Measurements from ENCODE around the gene PHYKPL. TPM values are rescaled to one million over a fixed set of nuclear protein-coding genes. Genes with fewer than 3 reads are reported as not detected.
"Not testable (repeated sequence)": the region's sequence is repeated elsewhere in the genome, so short reads cannot be mapped to it uniquely, and the experiment has no call there.

PHYKPL gene
- total and polyA plus RNA-seq, 4 donors: 24.1 to 78.0 (median 51.3) TPM

GRCh38 chr5:178198151-178198550 is 34.5 kb downstream of the PHYKPL start:
- DNase-seq (ENCODE audit: low read depth in 4 of 6, low spot score in 6 of 6); H3K4me1 ChIP-seq (ENCODE audit: control insufficient read depth, insufficient read depth, low read length); H3K36me3 ChIP-seq (ENCODE audit: control insufficient read depth, insufficient read depth, low read length); H3K9me3 ChIP-seq (ENCODE audit: control insufficient read depth, insufficient read depth, low read length); H3K27ac ChIP-seq (ENCODE audit: low read depth, low read length); H3K27me3 ChIP-seq (ENCODE audit: control insufficient read depth, insufficient read depth, low read length); H3K4me3 ChIP-seq (ENCODE audit: low read depth, low read length): not testable (repeated sequence)
- WGBS (ENCODE audit: insufficient coverage): 81% methylated on average over 7 of the region's 11 CpGs

GRCh38 chr5:178196986-178197385 is 35.6 kb downstream of the PHYKPL start:
- peaks cover 6% of the 10 kb centered on the region for H3K4me1 ChIP-seq (ENCODE audit: control insufficient read depth, insufficient read depth, low read length)
- H3K27ac ChIP-seq (ENCODE audit: low read depth, low read length): no peak overlapping the region
- DNase-seq (ENCODE audit: low read depth in 4 of 6, low spot score in 6 of 6): no peak
- peaks cover 1% of the 10 kb centered on the region for H3K9me3 ChIP-seq (ENCODE audit: control insufficient read depth, insufficient read depth, low read length)
- no peak overlapping the region for H3K4me3 ChIP-seq (ENCODE audit: low read depth, low read length)
- H3K27me3 ChIP-seq (ENCODE audit: control insufficient read depth, insufficient read depth, low read length): no peaks in the 10 kb centered on the region
- no peaks in the 10 kb centered on the region for H3K36me3 ChIP-seq (ENCODE audit: control insufficient read depth, insufficient read depth, low read length)
- WGBS (ENCODE audit: insufficient coverage): 83% methylated on average over 7 of the region's 8 CpGs

GRCh38 chr5:178196281-178196812 is 36.3 kb downstream of the PHYKPL start:
- DNase-seq (ENCODE audit: low read depth in 4 of 6, low spot score in 6 of 6): peak in 1 of 6 donors; percentile 56
- no peaks in the 10 kb centered on the region for H3K27me3 ChIP-seq (ENCODE audit: control insufficient read depth, insufficient read depth, low read length)
- H3K4me1 ChIP-seq (ENCODE audit: control insufficient read depth, insufficient read depth, low read length): peaks cover 6% of the 10 kb centered on the region
- H3K36me3 ChIP-seq (ENCODE audit: control insufficient read depth, insufficient read depth, low read length): no peaks in the 10 kb centered on the region
- 44% methylated on average over 5 of the region's 7 CpGs for WGBS (ENCODE audit: insufficient coverage)
- no peak overlapping the region for H3K4me3 ChIP-seq (ENCODE audit: low read depth, low read length)
- H3K27ac ChIP-seq (ENCODE audit: low read depth, low read length): no peak overlapping the region
- peaks cover 1% of the 10 kb centered on the region for H3K9me3 ChIP-seq (ENCODE audit: control insufficient read depth, insufficient read depth, low read length)

- 61% methylated on average over 7 of the region's 7 CpGs for WGBS (ENCODE audit: insufficient coverage)
- Histone ChIP-seq H3K9me3 (ENCODE audit: control insufficient read depth, insufficient read depth, low read length) (peaks cover 1% of the 10 kb centered on the region), H3K4me1 (ENCODE audit: control insufficient read depth, insufficient read depth, low read length) (no peaks in the 10 kb centered on the region), H3K27ac (ENCODE audit: low read depth, low read length) (no peak overlapping the region), H3K4me3 (ENCODE audit: low read depth, low read length) (no peak overlapping the region), H3K27me3 (ENCODE audit: control insufficient read depth, insufficient read depth, low read length) (no peaks in the 10 kb centered on the region), H3K36me3 (ENCODE audit: control insufficient read depth, insufficient read depth, low read length) (no peaks in the 10 kb centered on the region)
- no peak for DNase-seq (ENCODE audit: low read depth in 4 of 6, low spot score in 6 of 6)
These were observed 38.6 kb downstream of the PHYKPL start for GRCh38 chr5:178194026-178194425.

- Histone ChIP-seq H3K4me1 (ENCODE audit: control insufficient read depth, insufficient read depth, low read length) (no peaks in the 10 kb centered on the region), H3K27ac (ENCODE audit: low read depth, low read length) (no peak overlapping the region), H3K27me3 (ENCODE audit: control insufficient read depth, insufficient read depth, low read length) (no peaks in the 10 kb centered on the region), H3K36me3 (ENCODE audit: control insufficient read depth, insufficient read depth, low read length) (no peaks in the 10 kb centered on the region), H3K4me3 (ENCODE audit: low read depth, low read length) (no peak overlapping the region), H3K9me3 (ENCODE audit: control insufficient read depth, insufficient read depth, low read length) (peaks cover 1% of the 10 kb centered on the region)
- DNase-seq (ENCODE audit: low read depth in 4 of 6, low spot score in 6 of 6): no peak
- WGBS (ENCODE audit: insufficient coverage): 84% methylated on average over 8 of the region's 8 CpGs
These were observed 39.3 kb downstream of the PHYKPL start for GRCh38 chr5:178193251-178193809.

GRCh38 chr5:178192787-178193186 is 39.8 kb downstream of the PHYKPL start:
- H3K36me3 ChIP-seq (ENCODE audit: control insufficient read depth, insufficient read depth, low read length): no peaks in the 10 kb centered on the region
- peaks cover 1% of the 10 kb centered on the region for H3K9me3 ChIP-seq (ENCODE audit: control insufficient read depth, insufficient read depth, low read length)
- no peak overlapping the region for H3K27ac ChIP-seq (ENCODE audit: low read depth, low read length)
- WGBS (ENCODE audit: insufficient coverage): 94% methylated on average over 6 of the region's 7 CpGs
- H3K4me3 ChIP-seq (ENCODE audit: low read depth, low read length): no peak overlapping the region
- no peaks in the 10 kb centered on the region for H3K27me3 ChIP-seq (ENCODE audit: control insufficient read depth, insufficient read depth, low read length)
- DNase-seq (ENCODE audit: low read depth in 4 of 6, low spot score in 6 of 6): no peak
- no peaks in the 10 kb centered on the region for H3K4me1 ChIP-seq (ENCODE audit: control insufficient read depth, insufficient read depth, low read length)

GRCh38 chr5:178192244-178192643 is 40.4 kb downstream of the PHYKPL start:
- Histone ChIP-seq H3K4me1 (ENCODE audit: control insufficient read depth, insufficient read depth, low read length) (peaks cover under 1% of the 10 kb centered on the region), H3K27ac (ENCODE audit: low read depth, low read length) (no peak overlapping the region), H3K4me3 (ENCODE audit: low read depth, low read length) (no peak overlapping the region), H3K9me3 (ENCODE audit: control insufficient read depth, insufficient read depth, low read length) (peaks cover 1% of the 10 kb centered on the region), H3K36me3 (ENCODE audit: control insufficient read depth, insufficient read depth, low read length) (no peaks in the 10 kb centered on the region), H3K27me3 (ENCODE audit: control insufficient read depth, insufficient read depth, low read length) (no peaks in the 10 kb centered on the region)
- 100% methylated on average over 2 of the region's 2 CpGs for WGBS (ENCODE audit: insufficient coverage)
- no peak for DNase-seq (ENCODE audit: low read depth in 4 of 6, low spot score in 6 of 6)

GRCh38 chr5:178191661-178192060 is 40.9 kb downstream of the PHYKPL start:
- Histone ChIP-seq H3K27ac (ENCODE audit: low read depth, low read length) (no peak overlapping the region), H3K27me3 (ENCODE audit: control insufficient read depth, insufficient read depth, low read length) (no peaks in the 10 kb centered on the region), H3K4me3 (ENCODE audit: low read depth, low read length) (no peak overlapping the region), H3K4me1 (ENCODE audit: control insufficient read depth, insufficient read depth, low read length) (peaks cover 4% of the 10 kb centered on the region), H3K9me3 (ENCODE audit: control insufficient read depth, insufficient read depth, low read length) (peaks cover 1% of the 10 kb centered on the region), H3K36me3 (ENCODE audit: control insufficient read depth, insufficient read depth, low read length) (no peaks in the 10 kb centered on the region)
- DNase-seq (ENCODE audit: low read depth in 4 of 6, low spot score in 6 of 6): no peak
- 75% methylated on average over 2 of the region's 4 CpGs for WGBS (ENCODE audit: insufficient coverage)

GRCh38 chr5:178189433-178189832 is 43.2 kb downstream of the PHYKPL start:
- no peak overlapping the region for H3K4me3 ChIP-seq (ENCODE audit: low read depth, low read length)
- no peak overlapping the region for H3K27ac ChIP-seq (ENCODE audit: low read depth, low read length)
- WGBS (ENCODE audit: insufficient coverage): 58% methylated on average over 2 of the region's 2 CpGs
- H3K27me3 ChIP-seq (ENCODE audit: control insufficient read depth, insufficient read depth, low read length): no peaks in the 10 kb centered on the region
- DNase-seq (ENCODE audit: low read depth in 4 of 6, low spot score in 6 of 6): no peak
- peaks cover 4% of the 10 kb centered on the region for H3K4me1 ChIP-seq (ENCODE audit: control insufficient read depth, insufficient read depth, low read length)
- peaks cover 1% of the 10 kb centered on the region for H3K9me3 ChIP-seq (ENCODE audit: control insufficient read depth, insufficient read depth, low read length)
- H3K36me3 ChIP-seq (ENCODE audit: control insufficient read depth, insufficient read depth, low read length): no peaks in the 10 kb centered on the region

GRCh38 chr5:178187014-178187413 is 45.6 kb downstream of the PHYKPL start, which contains the start of gene GMCL2:
TSS of gene GMCL2 (minus strand) at chr5:178187371. CDS start at chr5:178187299, 72 bp downstream.
- no peak for DNase-seq (ENCODE audit: low read depth in 4 of 6, low spot score in 6 of 6)
- no peaks in the 10 kb centered on the region for H3K27me3 ChIP-seq (ENCODE audit: control insufficient read depth, insufficient read depth, low read length)
- no peaks in the 10 kb centered on the region for H3K9me3 ChIP-seq (ENCODE audit: control insufficient read depth, insufficient read depth, low read length)
- no peak within 1 kb of the TSS for H3K4me3 ChIP-seq (ENCODE audit: low read depth, low read length)
- no peak within 1 kb of the TSS for H3K27ac ChIP-seq (ENCODE audit: low read depth, low read length)
- 89% methylated on average over 26 of the region's 27 CpGs for whole genome bisulfite sequencing (ENCODE audit: insufficient coverage)
- no peaks in the 10 kb centered on the region for H3K36me3 ChIP-seq (ENCODE audit: control insufficient read depth, insufficient read depth, low read length)
- peaks cover 4% of the 10 kb centered on the region for H3K4me1 ChIP-seq (ENCODE audit: control insufficient read depth, insufficient read depth, low read length)

Data from spinal cord (tissue), 10 donors.